ENCODE results near the gene LAMB1.
A peak's percentile ranks its signal among the peaks of the same experiment; 100 is the strongest.
"Not testable (repeated sequence)": the region's sequence is repeated elsewhere in the genome, so short reads cannot be mapped to it uniquely, and the experiment has no call there.

Gene LAMB1

GRCh38 chr7:108002726-108003598, at the start of gene LAMB1:
Gene LAMB1 (minus strand): TSS chr7:108003161. CDS start chr7:108002885, 276 bp downstream.
- DNase-seq, result peak; percentile 76

DNA sequence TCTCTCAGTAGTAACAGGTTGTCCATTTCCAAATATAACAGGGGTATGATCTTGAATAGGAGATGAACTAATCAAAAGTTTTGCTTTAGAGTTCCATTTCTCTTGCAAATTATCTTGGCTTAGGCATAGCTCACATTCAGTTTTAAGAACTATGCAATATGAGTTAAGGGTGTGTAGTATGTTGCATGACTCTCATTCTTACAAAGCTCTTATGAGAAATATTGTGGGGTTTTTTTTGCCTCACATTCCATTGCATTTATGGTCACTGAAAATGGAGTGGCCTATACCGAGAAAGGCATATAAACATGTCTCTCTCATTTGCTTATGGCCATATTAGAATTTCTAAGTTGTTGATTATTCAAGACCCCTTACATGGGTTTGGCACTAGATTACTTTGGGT, 48.5 kb upstream of the LAMB1 start:
- DNase-seq, result no peak

- DNase-seq, result peak; percentile 58
Measured at GRCh38 chr7:108049962-108050361, 47.0 kb upstream of the LAMB1 start.

GRCh38 chr7:108048422-108048821, 45.5 kb upstream of the LAMB1 start:
- DNase-seq, result no peak

DNA sequence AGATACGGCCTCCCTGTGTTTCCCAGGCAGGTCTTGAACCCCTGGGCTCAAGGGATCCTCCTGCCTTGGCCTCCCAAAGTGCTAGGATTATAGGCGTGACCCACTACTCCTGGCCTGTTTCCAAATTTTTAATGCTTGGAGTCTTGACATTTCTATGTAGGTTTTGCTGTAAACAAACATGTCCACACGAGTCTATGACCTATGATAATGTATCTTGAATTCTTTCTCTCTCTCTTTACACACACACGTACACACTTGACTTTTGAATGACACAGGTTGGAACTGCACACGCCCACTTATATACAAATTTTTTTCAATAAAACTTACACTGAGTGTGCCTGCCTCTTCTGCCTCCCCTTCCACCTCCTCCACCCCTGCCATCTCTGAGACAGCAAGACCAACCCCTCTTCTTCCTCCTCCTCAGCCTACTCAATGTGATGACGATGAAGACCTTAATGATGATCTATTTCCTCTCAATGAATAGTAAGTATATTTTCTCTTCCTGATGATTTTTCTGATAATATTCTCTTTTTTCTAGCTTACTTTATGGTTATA, 44.1 kb upstream of the LAMB1 start:
- peak; percentile 45 for DNase-seq

- DNase-seq, result no peak
Measured at GRCh38 chr7:108045669-108046068, 42.7 kb upstream of the LAMB1 start.

DNA sequence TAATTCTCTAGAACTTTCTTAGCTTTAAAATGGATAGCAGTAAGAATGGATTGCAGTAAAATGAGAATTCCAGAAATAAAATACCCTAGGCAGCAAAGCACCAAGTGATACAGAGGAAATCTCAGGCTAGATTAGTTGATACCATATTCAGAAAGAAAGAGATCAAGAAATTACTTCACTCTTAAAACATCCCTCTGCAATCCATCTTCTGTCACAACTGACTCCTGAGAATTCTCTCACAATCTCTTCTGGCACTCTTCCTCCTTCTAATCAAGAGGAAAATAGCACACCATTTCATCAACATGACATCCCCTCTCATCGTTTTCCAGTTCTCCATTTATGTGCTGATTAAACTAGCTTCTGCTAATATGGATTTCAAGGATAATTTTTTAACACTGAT, 42.2 kb upstream of the LAMB1 start:
- no peak for DNase-seq

GRCh38 chr7:108044345-108044744, 41.4 kb upstream of the LAMB1 start:
- DNase-seq, result no peak

DNA sequence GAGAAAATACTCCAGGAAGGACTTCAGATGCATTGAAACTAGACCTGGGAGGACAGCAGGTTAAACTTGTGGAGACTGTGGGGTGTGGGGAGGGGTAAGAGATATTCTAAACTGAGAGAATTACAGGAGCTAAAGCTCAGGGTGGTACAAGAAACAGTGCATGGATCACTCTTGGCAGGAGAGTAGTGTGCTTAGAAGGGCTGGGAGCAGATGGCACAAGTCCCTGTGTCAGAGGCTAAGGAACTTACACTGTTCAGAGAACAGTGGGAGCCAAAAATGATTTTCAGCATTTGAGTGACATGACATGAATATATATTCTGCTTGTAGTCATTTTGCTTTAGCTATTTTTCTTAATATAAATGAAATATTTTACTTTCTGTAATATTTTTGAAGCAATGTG, 36.0 kb upstream of the LAMB1 start:
- no peak for DNase-seq

DNA sequence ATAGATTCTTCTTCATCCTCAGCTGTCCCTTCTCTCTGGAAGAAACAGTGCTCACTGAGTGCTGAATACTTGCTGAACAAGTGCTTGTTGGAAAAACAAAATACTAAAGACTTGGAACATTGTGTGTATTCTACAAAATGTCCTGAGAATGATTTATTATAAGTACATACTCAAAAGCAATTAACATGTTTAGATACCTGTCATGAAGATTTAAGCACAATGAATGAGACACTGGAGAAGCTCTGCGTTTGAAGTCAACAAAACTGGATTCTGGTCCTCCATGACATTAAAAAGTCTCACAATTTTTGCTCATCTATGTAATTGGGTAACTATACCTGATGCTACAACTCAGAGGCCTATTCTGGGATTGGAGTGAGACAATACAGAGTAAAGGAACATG, 34.8 kb upstream of the LAMB1 start:
- DNase-seq, result peak; percentile 19

DNA sequence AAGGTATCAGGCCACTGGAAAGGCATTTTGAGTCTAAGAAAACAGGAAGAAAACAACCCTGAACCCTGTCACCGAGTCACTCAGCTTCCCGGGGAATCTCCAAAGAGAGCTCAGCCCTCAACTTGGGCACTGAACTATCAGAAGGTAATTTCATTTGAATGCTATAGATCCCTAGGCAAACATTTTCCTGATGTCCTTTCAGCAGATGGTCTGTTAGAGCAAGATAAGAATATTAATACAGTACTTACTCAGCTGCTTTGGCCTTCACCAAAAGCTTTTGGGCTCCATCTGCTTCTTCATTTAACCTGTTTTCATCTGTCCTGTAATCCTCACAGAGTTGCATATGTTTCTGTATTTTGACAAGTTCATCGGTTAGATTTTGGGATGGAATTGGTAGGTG, 34.2 kb upstream of the LAMB1 start:
- no peak for DNase-seq

DNA sequence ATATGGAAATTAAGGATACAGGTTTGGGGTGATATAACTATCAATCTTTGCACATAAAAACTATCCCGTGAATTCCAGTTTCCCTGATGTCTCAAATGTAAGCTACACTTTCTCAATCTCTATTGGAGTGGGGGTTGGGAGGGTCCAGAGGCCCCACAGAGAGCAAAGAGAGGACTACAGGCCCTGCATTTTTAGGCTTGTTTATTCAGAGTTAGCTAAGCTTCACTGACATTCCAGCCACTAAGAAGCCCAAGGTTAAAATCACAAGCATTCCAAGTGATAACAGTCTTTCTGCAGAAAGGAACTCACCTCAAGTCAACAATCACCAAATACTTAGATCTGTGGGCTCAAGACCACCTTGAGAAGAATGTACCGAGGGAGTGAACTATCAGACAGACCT, 31.6 kb upstream of the LAMB1 start:
- no peak for DNase-seq

DNA sequence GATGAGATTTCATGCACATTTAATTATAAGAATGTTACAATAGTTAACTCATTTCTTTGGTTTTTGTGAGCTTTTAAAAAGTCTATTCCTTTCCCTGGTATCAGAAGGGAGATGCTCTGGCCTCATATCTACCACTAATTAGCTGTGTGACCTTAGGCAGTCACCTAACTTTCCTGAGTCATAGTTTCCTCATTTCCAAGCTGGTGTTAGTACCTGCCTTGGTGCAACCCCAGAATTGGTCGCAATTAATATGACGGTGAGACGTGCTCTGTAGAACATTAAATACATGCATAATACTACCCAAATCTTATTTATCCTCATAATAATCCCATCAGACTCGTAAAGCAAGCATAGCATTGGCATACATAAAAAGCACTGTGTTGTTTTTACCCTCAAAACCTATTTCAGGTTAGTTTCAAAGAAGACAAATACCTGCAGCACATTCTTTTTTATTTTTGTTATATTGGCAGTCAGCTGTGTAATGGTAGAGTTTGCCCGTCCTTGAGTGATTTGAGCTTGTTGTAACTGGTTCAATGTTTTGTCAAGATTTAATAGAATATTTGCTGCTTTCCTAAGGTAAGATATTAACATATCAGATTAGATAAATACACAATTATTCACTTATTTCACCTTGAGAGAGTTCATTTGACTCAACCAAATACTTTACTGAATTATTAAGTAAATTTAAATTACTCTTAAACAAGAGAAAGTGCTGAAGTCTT, 31.0 kb upstream of the LAMB1 start:
- DNase-seq, result no peak

DNA sequence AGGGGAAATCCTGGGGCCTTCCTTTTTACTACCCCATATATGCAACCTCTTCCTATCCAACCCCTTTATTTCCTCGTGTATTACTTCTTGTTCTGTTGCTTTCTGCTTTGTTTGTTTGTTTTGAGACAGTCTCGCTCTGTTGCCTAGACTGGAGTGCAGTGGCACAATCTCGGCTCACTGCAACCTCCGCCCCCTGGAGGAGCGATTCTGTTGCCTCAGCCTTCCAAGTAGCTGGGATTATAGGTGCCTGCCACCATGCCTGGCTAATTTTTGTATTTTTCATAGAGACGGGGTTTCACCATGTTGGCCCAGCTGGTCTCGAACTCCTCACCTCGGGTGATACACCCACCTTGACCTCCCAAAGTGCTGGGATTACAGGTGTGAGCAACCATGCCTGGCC, 30.3 kb upstream of the LAMB1 start:
- DNase-seq, result not testable (repeated sequence)

DNA sequence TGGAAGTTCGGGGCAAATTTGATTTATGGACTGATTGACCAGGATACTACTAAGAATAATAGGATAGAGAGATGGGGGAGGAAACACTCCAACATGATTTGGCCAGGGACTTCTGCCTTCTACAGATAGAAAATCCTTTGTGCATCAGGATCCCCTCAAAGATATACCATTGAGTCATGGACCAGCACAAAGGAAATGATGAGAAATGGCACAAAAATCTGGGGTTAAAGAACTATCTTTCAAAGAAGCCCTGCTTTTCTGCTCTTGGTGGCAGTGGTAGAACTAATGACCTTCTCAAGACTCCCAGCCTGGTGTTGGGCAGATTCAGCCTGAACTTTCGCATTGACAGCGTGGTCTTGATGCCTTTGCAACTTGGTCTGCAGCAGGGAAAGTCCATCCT, 27.6 kb upstream of the LAMB1 start:
- no peak for DNase-seq

- no peak for DNase-seq
Measured at GRCh38 chr7:108029034-108029433, 26.1 kb upstream of the LAMB1 start.

DNA sequence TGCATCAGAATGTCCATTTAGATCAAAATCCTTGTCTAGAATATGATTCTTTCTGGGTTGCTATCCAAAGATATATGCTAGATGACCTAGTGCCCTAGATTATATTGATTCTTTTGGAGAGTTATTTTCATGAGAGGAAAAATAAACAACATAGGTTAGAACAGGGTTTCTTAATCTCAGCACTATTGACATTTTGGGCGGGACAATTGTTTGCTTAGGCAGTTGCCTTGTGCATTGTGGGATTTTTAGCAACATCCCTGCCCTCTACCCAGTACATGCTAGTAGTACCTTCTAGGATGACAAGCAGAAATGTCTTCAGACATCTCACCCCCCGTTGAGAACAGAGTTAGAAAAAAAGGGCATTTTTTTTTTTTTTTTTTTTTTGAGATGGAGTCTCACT, 25.1 kb upstream of the LAMB1 start:
- peak; percentile 47 for DNase-seq

DNA sequence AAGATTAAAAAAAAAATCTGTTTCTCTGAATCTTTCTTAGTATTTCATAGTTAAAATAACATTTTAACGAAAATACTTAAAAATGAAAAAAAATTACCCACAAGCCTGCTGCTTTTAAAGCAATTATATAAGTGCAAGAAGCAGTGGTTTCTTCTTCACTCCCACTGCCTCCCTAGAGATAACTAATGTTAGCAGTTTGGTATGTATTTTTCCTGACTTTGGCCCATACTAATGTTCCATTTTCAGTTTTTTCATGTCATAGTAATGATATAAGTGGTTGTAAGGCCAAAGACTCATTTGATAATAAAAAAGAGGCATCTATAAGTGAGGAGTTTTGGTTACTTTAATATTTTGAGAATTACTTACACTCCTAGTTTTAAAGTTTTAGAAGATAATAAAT, 24.3 kb upstream of the LAMB1 start:
- no peak for DNase-seq

- no peak for DNase-seq
Measured at GRCh38 chr7:108026647-108027046, 23.7 kb upstream of the LAMB1 start.

DNA sequence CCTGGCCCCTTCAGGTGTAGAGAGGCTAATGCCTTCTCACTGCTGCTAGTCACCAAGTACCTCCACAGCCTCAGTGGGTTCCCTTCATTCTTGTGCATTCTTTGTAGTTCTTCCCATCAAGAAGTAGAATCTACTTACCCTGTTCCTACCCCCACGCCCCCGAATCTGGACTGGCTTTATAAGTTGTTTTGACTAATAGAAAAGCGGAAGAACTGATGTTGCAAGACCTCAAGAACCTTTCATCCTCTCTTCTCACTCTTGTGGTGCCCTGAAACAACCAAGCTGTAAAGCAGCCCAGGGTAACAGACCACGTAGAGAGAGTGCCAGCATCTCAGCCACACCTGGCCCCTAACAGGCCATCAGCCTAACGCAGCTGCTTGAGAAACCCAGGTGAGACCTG, 23.2 kb upstream of the LAMB1 start:
- DNase-seq, result no peak

DNA sequence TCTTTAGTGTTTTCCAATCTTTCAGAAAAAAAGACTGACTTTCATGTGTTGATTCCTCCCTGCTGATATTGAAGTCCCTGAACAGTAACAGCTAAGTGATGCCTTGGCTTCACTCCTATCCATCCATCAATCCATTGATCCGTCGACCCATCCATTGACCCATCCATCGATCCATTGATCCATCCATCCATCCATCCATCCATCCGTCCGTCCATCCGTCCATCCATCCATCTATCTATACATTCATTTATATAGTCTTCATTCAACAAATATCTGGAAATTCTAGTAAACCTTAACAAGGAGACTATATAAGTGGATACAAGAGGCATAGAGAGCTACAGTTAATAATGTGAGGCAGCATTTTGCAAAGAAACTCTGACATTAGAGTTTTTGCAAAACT, 21.6 kb upstream of the LAMB1 start:
- no peak for DNase-seq

DNA sequence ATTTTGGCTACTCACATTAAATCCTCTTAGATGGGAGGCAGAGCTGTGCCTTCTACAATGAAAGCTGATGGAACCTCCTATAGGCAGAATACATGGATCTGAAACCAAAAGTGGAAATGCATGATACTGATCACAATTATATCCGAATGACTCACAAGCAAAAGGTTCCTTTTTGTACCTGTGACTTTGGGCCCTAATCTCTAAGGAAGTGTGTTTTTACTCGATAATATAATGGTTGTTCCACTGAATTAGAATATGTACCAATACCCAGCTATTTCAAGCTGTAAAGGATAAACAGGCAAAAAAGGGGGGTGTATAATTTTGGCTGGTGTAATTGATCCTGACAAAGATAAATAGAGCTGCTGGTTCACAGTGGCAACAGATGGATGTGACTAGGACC, 17.6 kb upstream of the LAMB1 start:
- no peak for DNase-seq

DNA sequence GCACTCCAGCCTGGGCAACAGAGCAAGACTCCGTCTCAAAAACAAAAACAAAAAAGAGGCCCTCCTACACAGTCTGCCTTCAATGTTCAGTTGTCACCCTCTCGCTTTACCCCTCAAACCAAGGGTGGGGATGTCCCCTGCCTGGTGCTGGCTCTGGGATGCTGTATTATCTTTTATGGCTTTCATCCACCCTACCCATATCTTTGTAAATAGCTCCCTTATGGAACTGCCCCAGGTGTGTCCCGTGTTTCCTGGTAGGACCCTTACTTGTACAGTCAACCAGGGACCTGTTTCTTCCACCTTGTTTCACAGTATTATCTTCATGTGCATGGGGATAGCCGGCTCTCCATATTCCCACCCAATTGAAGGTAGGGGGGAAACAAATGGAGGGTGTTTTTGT, 15.7 kb upstream of the LAMB1 start:
- DNase-seq, result no peak

GRCh38 chr7:108017776-108018151, 14.8 kb upstream of the LAMB1 start:
- no peak for DNase-seq

All from DMS53 (cell line).